GM06990 (cell line): ENCODE data around the gene ELMOD2.
A peak's percentile ranks its signal among the peaks of the same experiment; 100 is the strongest.

ENCODE experiments used
- DNase-seq: peaks from one replicate; pipeline ENCODE4 v3.0.0-alpha.2; 2011; ENCODE audit not compliant: insufficient read length; ENCODE audit errors: extremely low read depth
- H3K27me3 ChIP-seq: replicated peaks from 2 replicates; pipeline ENCODE4 v1.6.0; 2011; ENCODE audit warnings: low read length; ENCODE audit not compliant: control insufficient read depth, insufficient read depth
- H3K36me3 ChIP-seq: 2 replicates; pipeline ENCODE4 v1.5.1; 2011; ENCODE audit warnings: low read length; ENCODE audit not compliant: control insufficient read depth, insufficient read depth
- H3K4me3 ChIP-seq: replicated peaks from 2 replicates; pipeline ENCODE4 v1.5.1; 2011; ENCODE audit warnings: low read depth, mild to moderate bottlenecking, control low read depth, low read length
- CTCF ChIP-seq: IDR thresholded peaks from 2 replicates; pipeline ENCODE4 v1.5.1; 2011; ENCODE audit warnings: low read length, control low read depth, mild to moderate bottlenecking, inconsistent platforms; ENCODE audit not compliant: insufficient read depth, poor library complexity, severe bottlenecking

Gene ELMOD2

GRCh38 chr4:140523857-140524742, at the start of gene ELMOD2:
Gene ELMOD2, plus strand, starts transcription at chr4:140524168. Its CDS starts 1,261 bp downstream, at chr4:140525429.
- TF ChIP-seq CTCF: peak; percentile 97
- H3K27me3 ChIP-seq: no peaks in the 10 kb centered on the region
- no peaks in the 10 kb centered on the region for H3K36me3 ChIP-seq

GRCh38 chr4:140483445-140483844, 40.5 kb upstream of the ELMOD2 start:
- H3K27me3 ChIP-seq: no peaks in the 10 kb centered on the region
- no peak for TF ChIP-seq CTCF
- DNase-seq: no peak
- no peak overlapping the region for H3K4me3 ChIP-seq
- H3K36me3 ChIP-seq: no peaks in the 10 kb centered on the region

More at GRCh38 chr4:140523857-140524742, at the start of gene ELMOD2:
- H3K4me3 ChIP-seq: peak within 1 kb of the TSS; percentile 75
- DNase-seq: peak; percentile 97

GRCh38 chr4:140485939-140486338, 38.0 kb upstream of the ELMOD2 start:
- Histone ChIP-seq H3K36me3 (no peaks in the 10 kb centered on the region), H3K27me3 (no peaks in the 10 kb centered on the region), H3K4me3 (no peak overlapping the region)
- TF ChIP-seq CTCF: no peak
- DNase-seq: no peak

GRCh38 chr4:140497405-140497746, 26.6 kb upstream of the ELMOD2 start:
- no peak for TF ChIP-seq CTCF
- Histone ChIP-seq H3K36me3 (no peaks in the 10 kb centered on the region), H3K4me3 (no peak overlapping the region), H3K27me3 (no peaks in the 10 kb centered on the region)
- DNase-seq: no peak

GRCh38 chr4:140497747-140498636, 26.0 kb upstream of the ELMOD2 start, which contains the start of gene MGAT4D:
Gene MGAT4D, minus strand, starts transcription at chr4:140498293. Its CDS starts 71 bp downstream, at chr4:140498222.
- no peak for TF ChIP-seq CTCF
- no peak for DNase-seq
- H3K4me3 ChIP-seq: no peak within 1 kb of the TSS
- H3K36me3 ChIP-seq: no peaks in the 10 kb centered on the region
- H3K27me3 ChIP-seq: no peaks in the 10 kb centered on the region
